Measurements from ENCODE around the gene ACLY.
"Not testable (repeated sequence)": the region's sequence is repeated elsewhere in the genome, so short reads cannot be mapped to it uniquely, and the experiment has no call there.

Gene ACLY

GRCh38 chr17:41869426-41869825 lies 49.3 kb downstream of the ACLY start:
- no peak for DNase-seq

- DNase-seq = no peak
Observed at GRCh38 chr17:41868568-41868967, 50.2 kb downstream of the ACLY start.

GRCh38 chr17:41865596-41865893 lies 53.2 kb downstream of the ACLY start:
- DNase-seq = no peak

- peak; percentile 82 for DNase-seq
Observed at GRCh38 chr17:41864836-41865595, 53.7 kb downstream of the ACLY start, which contains the start of gene KLHL11. Gene KLHL11, minus strand, starts transcription at chr17:41865423. Its CDS starts 53 bp downstream, at chr17:41865370.

- peak; percentile 10 for DNase-seq
Observed at GRCh38 chr17:41864498-41864835, 54.3 kb downstream of the ACLY start.

GRCh38 chr17:41863074-41863848 lies 55.5 kb downstream of the ACLY start:
- DNase-seq = no peak

- no peak for DNase-seq
Observed at GRCh38 chr17:41860254-41860931, 58.4 kb downstream of the ACLY start.

- not testable (repeated sequence) for DNase-seq
Observed at GRCh38 chr17:41851382-41851781, 67.4 kb downstream of the ACLY start.

- no peak for DNase-seq
Observed at GRCh38 chr17:41849251-41849990, 69.3 kb downstream of the ACLY start.

GRCh38 chr17:41848788-41849187 lies 70.0 kb downstream of the ACLY start:
- DNase-seq = no peak

GRCh38 chr17:41844971-41845370 lies 73.8 kb downstream of the ACLY start:
- no peak for DNase-seq

- not testable (repeated sequence) for DNase-seq
Observed at GRCh38 chr17:41840781-41841180, 78.0 kb downstream of the ACLY start.

GRCh38 chr17:41839448-41839847 lies 79.3 kb downstream of the ACLY start:
- DNase-seq = not testable (repeated sequence)

- no peak for DNase-seq
Observed at GRCh38 chr17:41837761-41838538, 80.8 kb downstream of the ACLY start, which contains the start of gene KLHL10. Gene KLHL10, plus strand, starts transcription at chr17:41837825. Its CDS starts 108 bp downstream, at chr17:41837933.

GRCh38 chr17:41836550-41837196 lies 82.1 kb downstream of the ACLY start:
- no peak for DNase-seq

GRCh38 chr17:41835800-41836549 lies 82.8 kb downstream of the ACLY start, which contains the start of gene NT5C3B:
Gene NT5C3B, minus strand, starts transcription at chr17:41836232. Its CDS starts 39 bp downstream, at chr17:41836193.
- DNase-seq = peak; percentile 30

- no peak for DNase-seq
Observed at GRCh38 chr17:41835214-41835799, 83.4 kb downstream of the ACLY start.

GRCh38 chr17:41829961-41830360 lies 88.8 kb downstream of the ACLY start:
- DNase-seq = not testable (repeated sequence)

GRCh38 chr17:41825175-41825845 lies 93.4 kb downstream of the ACLY start:
- no peak for DNase-seq

GRCh38 chr17:41824086-41824485 lies 94.7 kb downstream of the ACLY start:
- no peak for DNase-seq

All from NCI-H1105 (cell line).